Right cardiac atrium (tissue), 5 donors: ENCODE results near the gene ZNF438. TPM values are rescaled to one million over a fixed set of nuclear protein-coding genes. Genes with fewer than 3 reads are reported as not detected.

Experiments used
- ATAC-seq, 2 donors: fragments of 200-7000 bp; cut with Tn5 transposase; one replicate each; pipeline versions ENCODE4 v1.8.0 to v1.9.1; 2020; ENCODE audit warnings: moderate library complexity in 2 of 2, mild to moderate bottlenecking in 1 of 2
- DNase-seq, 3 donors: peaks; one replicate each; pipeline ENCODE4 v3.0.0-alpha.2; 2020
- H3K27ac ChIP-seq: one replicate; pipeline ENCODE4 v1.5.1; 2013; ENCODE audit warnings: mild to moderate bottlenecking, low read length, control low read depth, moderate library complexity
- H3K27me3 ChIP-seq: one replicate; pipeline ENCODE4 v1.6.1; 2013; ENCODE audit not compliant: control insufficient read depth, insufficient read depth
- H3K4me1 ChIP-seq: one replicate; pipeline ENCODE4 v1.6.1; 2013; ENCODE audit warnings: low read length; ENCODE audit not compliant: control insufficient read depth, insufficient read depth
- H3K4me3 ChIP-seq: one replicate; pipeline ENCODE4 v1.5.1; 2013; ENCODE audit warnings: low read length, control low read depth
- H3K9me3 ChIP-seq: one replicate; pipeline ENCODE4 v1.6.1; 2013; ENCODE audit warnings: low read length; ENCODE audit not compliant: control insufficient read depth
- WGBS: extraction: QIAGEN DNeasy Blood & Tissue Kit; methylation state at CpG from one replicate; pipeline ENCODE4 v1.1.7; 2013; 5-methylcytosine and 5-hydroxymethylcytosine counted together
- intact Hi-C, 4 donors: fragments of 100-400 bp; cut with DNase I; formaldehyde crosslinking; loops; one replicate each; pipeline versions ENCODE4 v1.11.0 to v1.14.0; 2022 to 2023
- polyA plus RNA-seq: library from polyadenylated mRNA; stranded (reverse); fragments of 200-250 nt; gene quantifications from one replicate; pipeline ENCODE4 v1.2.3, GENCODE V29; 2013
- total RNA-seq, 4 donors: library from RNA; stranded (reverse); fragmentation: NEBNext Ultra II Directional; extraction: Animal tissue kit (Norgen Biotek cat#: 25700); gene quantifications; one replicate each; pipeline ENCODE4 v1.2.1, GENCODE V29; 2021
- donor health status: healthy with polysubstance abuse.
- donor health status: DM: no; HTN: yes; CAD: no.
- donor health status: DM: no; HTN: no; CAD: no.
- donor health status: DM: no; HTN: yes; CAD: no; lungs with severe emphysema.
- donor health status: DM: yes; HTN: yes; CAD: no.

The ZNF438 gene
- total and polyA plus RNA-seq, 5 donors: 14.9 to 17.1 (median 15.6) TPM

- 71% methylated on average over 3 of the region's 3 CpGs for WGBS
- Histone ChIP-seq H3K4me1 (peaks cover 3% of the 10 kb centered on the region), H3K27ac (peak overlapping the region; percentile 88), H3K9me3 (no peaks in the 10 kb centered on the region), H3K27me3 (no peaks in the 10 kb centered on the region), H3K4me3 (peak overlapping the region; percentile 14)
- ATAC-seq (peak; percentile 74 to 93), DNase-seq (no peak)
- intact Hi-C loops: no loop called here
Observed at GRCh38 chr10:30999070-30999712, 32.5 kb downstream of the ZNF438 start.

- intact Hi-C loops: no loop called here
- DNase-seq (no peak), ATAC-seq (no peak)
- Histone ChIP-seq H3K27ac (no peak overlapping the region), H3K9me3 (no peaks in the 10 kb centered on the region), H3K4me1 (peaks cover 3% of the 10 kb centered on the region), H3K27me3 (no peaks in the 10 kb centered on the region), H3K4me3 (no peak overlapping the region)
- WGBS: 77% methylated on average over 3 of the region's 3 CpGs
Observed at GRCh38 chr10:30997536-30998235, 34.0 kb downstream of the ZNF438 start.

GRCh38 chr10:30996481-30997005 is 35.1 kb downstream of the ZNF438 start:
- Histone ChIP-seq H3K4me1 (peaks cover 3% of the 10 kb centered on the region), H3K4me3 (no peak overlapping the region), H3K9me3 (no peaks in the 10 kb centered on the region), H3K27ac (no peak overlapping the region), H3K27me3 (no peaks in the 10 kb centered on the region)
- ATAC-seq: no peak
- intact Hi-C loops: no loop called here
- DNase-seq: no peak

- no peaks in the 10 kb centered on the region for H3K9me3 ChIP-seq
- no peak for DNase-seq
- intact Hi-C loops: no loop called here
- peaks cover 7% of the 10 kb centered on the region for H3K4me1 ChIP-seq
- H3K4me3 ChIP-seq: no peak overlapping the region
- WGBS: 89% methylated on average over 3 of the region's 3 CpGs
- H3K27ac ChIP-seq: no peak overlapping the region
- H3K27me3 ChIP-seq: no peaks in the 10 kb centered on the region
- ATAC-seq: no peak
Observed at GRCh38 chr10:30995081-30995770, 36.4 kb downstream of the ZNF438 start.

- H3K4me1 ChIP-seq: peaks cover 4% of the 10 kb centered on the region
- ATAC-seq (no peak), DNase-seq (no peak)
- H3K27ac ChIP-seq: no peak overlapping the region
- H3K27me3 ChIP-seq: no peaks in the 10 kb centered on the region
- WGBS: 100% methylated on average over 1 of the region's 1 CpG
- no peak overlapping the region for H3K4me3 ChIP-seq
- no peaks in the 10 kb centered on the region for H3K9me3 ChIP-seq
- intact Hi-C loops: no loop called here
Observed at GRCh38 chr10:30993155-30993554, 38.5 kb downstream of the ZNF438 start.

GRCh38 chr10:30992681-30993080 is 39.0 kb downstream of the ZNF438 start:
- no peaks in the 10 kb centered on the region for H3K9me3 ChIP-seq
- H3K27me3 ChIP-seq: no peaks in the 10 kb centered on the region
- H3K4me3 ChIP-seq: no peak overlapping the region
- WGBS: 57% methylated on average over 4 of the region's 4 CpGs
- ATAC-seq: no peak
- peaks cover 4% of the 10 kb centered on the region for H3K4me1 ChIP-seq
- peak overlapping the region; percentile 84 for H3K27ac ChIP-seq
- intact Hi-C loops: no loop called here
- DNase-seq: no peak

GRCh38 chr10:30991647-30992011 is 40.0 kb downstream of the ZNF438 start:
- H3K4me3 ChIP-seq: no peak overlapping the region
- ATAC-seq (no peak), DNase-seq (no peak)
- H3K27me3 ChIP-seq: no peaks in the 10 kb centered on the region
- intact Hi-C loops: no loop called here
- peaks cover 6% of the 10 kb centered on the region for H3K4me1 ChIP-seq
- no peaks in the 10 kb centered on the region for H3K9me3 ChIP-seq
- 41% methylated on average over 1 of the region's 1 CpG for WGBS
- H3K27ac ChIP-seq: peak overlapping the region; percentile 30

- no peak overlapping the region for H3K4me3 ChIP-seq
- DNase-seq (no peak), ATAC-seq (no peak)
- H3K9me3 ChIP-seq: no peaks in the 10 kb centered on the region
- peaks cover 6% of the 10 kb centered on the region for H3K4me1 ChIP-seq
- peak overlapping the region; percentile 39 for H3K27ac ChIP-seq
- intact Hi-C loops: no loop called here
- WGBS: 96% methylated on average over 2 of the region's 2 CpGs
- no peaks in the 10 kb centered on the region for H3K27me3 ChIP-seq
Observed at GRCh38 chr10:30990971-30991646, 40.6 kb downstream of the ZNF438 start.

- Histone ChIP-seq H3K9me3 (no peaks in the 10 kb centered on the region), H3K27me3 (no peaks in the 10 kb centered on the region), H3K4me1 (peaks cover 6% of the 10 kb centered on the region), H3K4me3 (no peak overlapping the region), H3K27ac (no peak overlapping the region)
- 84% methylated on average over 2 of the region's 2 CpGs for WGBS
- no peak for DNase-seq
- ATAC-seq: no peak
- intact Hi-C loops: no loop called here
Observed at GRCh38 chr10:30990351-30990750, 41.3 kb downstream of the ZNF438 start.

- Histone ChIP-seq H3K27me3 (no peaks in the 10 kb centered on the region), H3K27ac (no peak overlapping the region), H3K4me3 (no peak overlapping the region), H3K4me1 (peaks cover 6% of the 10 kb centered on the region), H3K9me3 (no peaks in the 10 kb centered on the region)
- WGBS: 11% methylated on average over 1 of the region's 1 CpG
- DNase-seq (no peak), ATAC-seq (peak; percentile 86 to 92)
- intact Hi-C loops: no loop called here
Observed at GRCh38 chr10:30988831-30989435, 42.7 kb downstream of the ZNF438 start.
